Measurements from ENCODE around the gene SKA1. TPM values are rescaled to one million over a fixed set of nuclear protein-coding genes. Genes with fewer than 3 reads are reported as not detected.

The SKA1 gene
- total RNA-seq, 1 experiment from 2014 or later: 20.6 TPM

DNA sequence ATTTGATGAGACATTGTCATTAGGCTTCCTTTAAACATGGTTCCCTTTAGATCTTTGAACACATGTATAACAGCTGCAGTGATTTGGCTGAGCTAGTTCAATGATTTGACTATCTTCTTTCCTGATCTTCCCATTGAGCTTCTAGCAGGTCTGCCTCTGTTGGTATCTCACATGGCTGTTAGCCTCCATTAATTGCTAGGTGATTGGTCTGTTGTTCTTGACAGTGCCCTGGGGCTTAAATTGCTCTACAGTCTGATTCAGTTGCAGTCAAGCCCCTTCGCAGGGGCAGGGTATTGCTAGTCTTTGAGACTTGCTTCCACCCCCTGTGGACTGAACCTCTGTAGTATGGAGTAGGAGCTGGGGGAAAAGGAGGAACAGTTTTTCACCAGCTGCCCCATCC, 24.1 kb downstream of the SKA1 start:
- H3K4ac ChIP-seq (ENCODE audit: low read depth, low read length): no peak overlapping the region
- H4K8ac ChIP-seq (replicated peaks; ENCODE audit: insufficient read length, low read depth, low read length): no peak overlapping the region
- no peaks in the 10 kb centered on the region for H3K23me2 ChIP-seq (ENCODE audit: insufficient read length, low read depth, low read length, poor library complexity, severe bottlenecking)
- TF ChIP-seq, protein P1, sequence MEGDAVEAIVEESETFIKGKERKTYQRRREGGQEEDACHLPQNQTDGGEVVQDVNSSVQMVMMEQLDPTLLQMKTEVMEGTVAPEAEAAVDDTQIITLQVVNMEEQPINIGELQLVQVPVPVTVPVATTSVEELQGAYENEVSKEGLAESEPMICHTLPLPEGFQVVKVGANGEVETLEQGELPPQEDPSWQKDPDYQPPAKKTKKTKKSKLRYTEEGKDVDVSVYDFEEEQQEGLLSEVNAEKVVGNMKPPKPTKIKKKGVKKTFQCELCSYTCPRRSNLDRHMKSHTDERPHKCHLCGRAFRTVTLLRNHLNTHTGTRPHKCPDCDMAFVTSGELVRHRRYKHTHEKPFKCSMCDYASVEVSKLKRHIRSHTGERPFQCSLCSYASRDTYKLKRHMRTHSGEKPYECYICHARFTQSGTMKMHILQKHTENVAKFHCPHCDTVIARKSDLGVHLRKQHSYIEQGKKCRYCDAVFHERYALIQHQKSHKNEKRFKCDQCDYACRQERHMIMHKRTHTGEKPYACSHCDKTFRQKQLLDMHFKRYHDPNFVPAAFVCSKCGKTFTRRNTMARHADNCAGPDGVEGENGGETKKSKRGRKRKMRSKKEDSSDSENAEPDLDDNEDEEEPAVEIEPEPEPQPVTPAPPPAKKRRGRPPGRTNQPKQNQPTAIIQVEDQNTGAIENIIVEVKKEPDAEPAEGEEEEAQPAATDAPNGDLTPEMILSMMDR (conservative IDR thresholded peaks at IDR 0.05): no peak
- no peaks in the 10 kb centered on the region for H3K9me3 ChIP-seq (ENCODE audit: control insufficient read depth, low read depth, low read length)
- peaks cover 5% of the 10 kb centered on the region; the same call in 1 of the 2 replicates for H3K4me1 ChIP-seq (ENCODE audit: insufficient read depth, low read length)
- no peak overlapping the region for H2BK15ac ChIP-seq (ENCODE audit: low read depth, low read length)
- H3K14ac ChIP-seq (ENCODE audit: insufficient read depth, low read length): no peak overlapping the region
- DNase-seq: peak; percentile 47
- H2BK12ac ChIP-seq (ENCODE audit: insufficient read length, low read depth, low read length): no peak overlapping the region
- H2AK5ac ChIP-seq (ENCODE audit: insufficient read length, low read length): no peak overlapping the region
- H2AFZ ChIP-seq (ENCODE audit: low read length): no peak overlapping the region
- Mint-ChIP-seq H3K36me3 (ENCODE audit: insufficient read depth in 1 of 3, low read depth in 3 of 3) (peaks cover 11 to 12% (median 11%) of the 10 kb centered on the region in 3 experiments; a peak in 5 of 7 replicates), H3K27me3 (ENCODE audit: low read depth) (peaks cover 48% of the 10 kb centered on the region), H3K4me1 (peaks cover 61 to 68% of the 10 kb centered on the region in 2 experiments), H3K4me3 (peak overlapping the region in 1 of 2 experiments; percentile 69; a peak in 2 of 5 replicates), H3K9me3 (no peaks in the 10 kb centered on the region), H3K27ac (no peak overlapping the region; a peak in 1 of 7 replicates)
- no CpG with 5 or more reads among the region's 1 CpG for WGBS (ENCODE audit: extremely low coverage, insufficient read length, low lambda C conversion rate)
- no peak overlapping the region for H3K18ac ChIP-seq (ENCODE audit: insufficient read length, low read depth, low read length)
- H4K20me1 ChIP-seq (ENCODE audit: control insufficient read depth, insufficient read depth, insufficient read length): no peaks in the 10 kb centered on the region
- no peak overlapping the region for H2BK120ac ChIP-seq (ENCODE audit: low read depth, low read length, poor library complexity, severe bottlenecking)
- no peak overlapping the region for H2BK5ac ChIP-seq (ENCODE audit: insufficient read length, low read length)
- H3K23ac ChIP-seq (ENCODE audit: insufficient read length, low read depth, low read length): no peak overlapping the region
- no peak overlapping the region for H4K91ac ChIP-seq (ENCODE audit: insufficient read length, low read depth, low read length)
- no peak overlapping the region for H3K4me2 ChIP-seq (ENCODE audit: insufficient read depth, insufficient read length, low read length)
- no peaks in the 10 kb centered on the region for H3K79me1 ChIP-seq (ENCODE audit: insufficient read depth, low read depth, low read length, poor library complexity, severe bottlenecking)
- H3K56ac ChIP-seq (ENCODE audit: insufficient read length, low read depth, low read length): no peak overlapping the region
- H2BK20ac ChIP-seq (ENCODE audit: low read depth, low read length, poor library complexity, severe bottlenecking): no peak overlapping the region
- H3K27ac ChIP-seq (ENCODE audit: insufficient read length, low read depth, low read length): no peak overlapping the region
- H3K9ac ChIP-seq (ENCODE audit: extremely low read depth, insufficient read length, low read length): no peak overlapping the region
- no peaks in the 10 kb centered on the region for H3K27me3 ChIP-seq (ENCODE audit: insufficient read depth, low read length)
- no peak overlapping the region for H4K5ac ChIP-seq (ENCODE audit: insufficient read length, low read depth, low read length)
- no peak overlapping the region for H3T11ph ChIP-seq (ENCODE audit: low read length)
- no peaks in the 10 kb centered on the region for H3K79me2 ChIP-seq (ENCODE audit: insufficient read depth, low read length)
